Right lobe of liver (tissue), 4 donors: ENCODE data around the gene XRN1.

Source experiments
- CTCF ChIP-seq, 4 donors: fragments of 200-600 bp in 3 of 4; fragments of 450-650 bp in 1 of 4; IDR thresholded peaks; one replicate each; pipeline versions ENCODE4 v1.5.1 to v1.8.0; 2016 to 2022; ENCODE audit warnings: antibody characterized with exemption in 4 of 4, mild to moderate bottlenecking in 2 of 4
- POLR2A ChIP-seq: fragments of 450-650 bp; IDR thresholded peaks from one replicate; pipeline ENCODE4 v1.6.1; 2017; ENCODE audit warnings: antibody characterized with exemption, mild to moderate bottlenecking
- donor health status: DM: no; HTN: no; CAD: no.
- donor health status: DM: no; HTN: no; CAD: no.
- donor health status: DM: no; HTN: yes; CAD: no.

- TF ChIP-seq CTCF (IDR thresholded peaks at IDR 0.05) (no peak), POLR2A (no peak)
Measured at GRCh38 chr3:142450189-142450588, 2.4 kb upstream of the XRN1 start.
